ENCODE data around the gene PLXDC2.

The PLXDC2 gene

GRCh38 chr10:19853831-19854230, 37.6 kb downstream of the PLXDC2 start:
- no peak for DNase-seq
- TF ChIP-seq POLR2A (IDR thresholded peaks at IDR 0.05; ENCODE audit: low read length) (no peak), GATA1 (IDR thresholded peaks at IDR 0.05; ENCODE audit: low read depth, low read length) (no peak)

GRCh38 chr10:19857876-19858275, 41.6 kb downstream of the PLXDC2 start:
- TF ChIP-seq GATA1 (IDR thresholded peaks at IDR 0.05; ENCODE audit: low read depth, low read length) = no peak
- TF ChIP-seq POLR2A (IDR thresholded peaks at IDR 0.05; ENCODE audit: low read length) = no peak

GRCh38 chr10:19860107-19860506, 43.9 kb downstream of the PLXDC2 start:
- DNase-seq = no peak
- TF ChIP-seq GATA1 (IDR thresholded peaks at IDR 0.05; ENCODE audit: low read depth, low read length) = no peak
- no peak for TF ChIP-seq POLR2A (IDR thresholded peaks at IDR 0.05; ENCODE audit: low read length)

More at GRCh38 chr10:19857876-19858275, 41.6 kb downstream of the PLXDC2 start:
- no peak for DNase-seq

- TF ChIP-seq GATA1 (IDR thresholded peaks at IDR 0.05; ENCODE audit: low read depth, low read length) = no peak
- TF ChIP-seq POLR2A (IDR thresholded peaks at IDR 0.05; ENCODE audit: low read length) = no peak
- no peak for DNase-seq
Observed at GRCh38 chr10:19862811-19863515, 46.7 kb downstream of the PLXDC2 start.

GRCh38 chr10:19865676-19866075, 49.4 kb downstream of the PLXDC2 start:
- no peak for TF ChIP-seq POLR2A (IDR thresholded peaks at IDR 0.05; ENCODE audit: low read length)
- no peak for TF ChIP-seq GATA1 (IDR thresholded peaks at IDR 0.05; ENCODE audit: low read depth, low read length)

GRCh38 chr10:19869370-19869769, 53.1 kb downstream of the PLXDC2 start:
- DNase-seq = no peak
- TF ChIP-seq POLR2A (IDR thresholded peaks at IDR 0.05; ENCODE audit: low read length) (no peak), GATA1 (IDR thresholded peaks at IDR 0.05; ENCODE audit: low read depth, low read length) (no peak)

More at GRCh38 chr10:19865676-19866075, 49.4 kb downstream of the PLXDC2 start:
- DNase-seq = no peak

- TF ChIP-seq POLR2A (IDR thresholded peaks at IDR 0.05; ENCODE audit: low read length) (no peak), GATA1 (IDR thresholded peaks at IDR 0.05; ENCODE audit: low read depth, low read length) (no peak)
- DNase-seq = no peak
Observed at GRCh38 chr10:19872504-19873271, 56.5 kb downstream of the PLXDC2 start.

- no peak for DNase-seq
- TF ChIP-seq POLR2A (IDR thresholded peaks at IDR 0.05; ENCODE audit: low read length) (no peak), GATA1 (IDR thresholded peaks at IDR 0.05; ENCODE audit: low read depth, low read length) (no peak)
Observed at GRCh38 chr10:19874190-19874589, 58.0 kb downstream of the PLXDC2 start.

GRCh38 chr10:19874791-19875190, 58.6 kb downstream of the PLXDC2 start:
- TF ChIP-seq GATA1 (IDR thresholded peaks at IDR 0.05; ENCODE audit: low read depth, low read length) (no peak), POLR2A (IDR thresholded peaks at IDR 0.05; ENCODE audit: low read length) (no peak)
- DNase-seq = no peak

GRCh38 chr10:19876570-19876969, 60.3 kb downstream of the PLXDC2 start:
- TF ChIP-seq GATA1 (IDR thresholded peaks at IDR 0.05; ENCODE audit: low read depth, low read length) = no peak
- no peak for TF ChIP-seq POLR2A (IDR thresholded peaks at IDR 0.05; ENCODE audit: low read length)
- DNase-seq = no peak

GRCh38 chr10:19877466-19878255, 61.4 kb downstream of the PLXDC2 start:
- no peak for TF ChIP-seq POLR2A (IDR thresholded peaks at IDR 0.05; ENCODE audit: low read length)
- TF ChIP-seq GATA1 (IDR thresholded peaks at IDR 0.05; ENCODE audit: low read depth, low read length) = no peak
- DNase-seq = no peak

- no peak for DNase-seq
- TF ChIP-seq POLR2A (IDR thresholded peaks at IDR 0.05; ENCODE audit: low read length) (no peak), GATA1 (IDR thresholded peaks at IDR 0.05; ENCODE audit: low read depth, low read length) (no peak)
Observed at GRCh38 chr10:19882621-19883020, 66.4 kb downstream of the PLXDC2 start.

GRCh38 chr10:19888061-19888660, 71.9 kb downstream of the PLXDC2 start:
- TF ChIP-seq POLR2A (IDR thresholded peaks at IDR 0.05; ENCODE audit: low read length) (no peak), GATA1 (IDR thresholded peaks at IDR 0.05; ENCODE audit: low read depth, low read length) (no peak)
- DNase-seq = no peak

- no peak for DNase-seq
- TF ChIP-seq GATA1 (IDR thresholded peaks at IDR 0.05; ENCODE audit: low read depth, low read length) (no peak), POLR2A (IDR thresholded peaks at IDR 0.05; ENCODE audit: low read length) (no peak)
Observed at GRCh38 chr10:19889256-19889655, 73.0 kb downstream of the PLXDC2 start.

Measured in erythroblast (primary cell).